IPS DF 4.7 (cell line): Measurements from ENCODE around the gene PROK1.

ENCODE experiments used
- DNase-seq: peaks from one replicate; pipeline ENCODE4 v3.0.0-alpha.2; 2013; ENCODE audit warnings: low spot score; ENCODE audit errors: extremely low read depth

PROK1 gene

DNA sequence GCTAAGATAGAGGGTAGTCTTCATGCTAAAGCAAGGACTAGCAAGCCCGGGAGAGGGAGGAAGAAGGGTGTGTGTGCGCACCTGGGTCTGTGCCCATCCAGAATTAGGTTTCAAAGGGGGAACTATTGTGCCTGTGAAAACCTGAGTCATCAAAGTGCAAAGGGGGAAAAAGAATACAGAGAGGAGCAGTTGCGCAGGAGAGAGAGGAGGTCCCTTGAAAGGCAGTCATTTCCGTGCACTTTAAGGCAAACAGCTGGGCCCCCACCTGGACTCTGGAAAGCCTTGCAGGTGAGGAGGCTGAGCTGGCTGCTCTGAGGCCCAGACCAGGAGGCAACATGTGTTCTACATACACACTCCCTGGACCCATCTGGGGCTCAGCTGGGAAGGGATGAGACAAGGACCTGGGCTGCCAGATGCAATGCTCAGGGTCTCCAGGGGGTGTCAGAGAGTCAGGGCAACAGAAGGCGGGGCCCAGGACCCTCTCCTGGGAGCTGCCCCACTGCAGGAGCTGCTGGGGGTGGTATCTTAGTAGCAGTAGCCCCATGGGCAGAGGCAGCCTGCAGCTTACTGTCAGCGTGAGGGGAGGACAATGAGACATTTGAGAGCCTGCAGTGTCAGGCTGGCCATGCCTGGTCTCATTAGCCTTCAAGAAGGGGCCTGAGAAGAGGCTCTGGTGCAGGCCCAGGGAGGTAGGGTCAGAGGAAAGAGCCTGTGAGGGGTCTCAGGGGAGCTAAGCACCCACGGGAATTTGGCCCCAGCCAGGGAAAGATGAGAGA is 14.3 kb downstream of the PROK1 start:
- no peak for DNase-seq

DNA sequence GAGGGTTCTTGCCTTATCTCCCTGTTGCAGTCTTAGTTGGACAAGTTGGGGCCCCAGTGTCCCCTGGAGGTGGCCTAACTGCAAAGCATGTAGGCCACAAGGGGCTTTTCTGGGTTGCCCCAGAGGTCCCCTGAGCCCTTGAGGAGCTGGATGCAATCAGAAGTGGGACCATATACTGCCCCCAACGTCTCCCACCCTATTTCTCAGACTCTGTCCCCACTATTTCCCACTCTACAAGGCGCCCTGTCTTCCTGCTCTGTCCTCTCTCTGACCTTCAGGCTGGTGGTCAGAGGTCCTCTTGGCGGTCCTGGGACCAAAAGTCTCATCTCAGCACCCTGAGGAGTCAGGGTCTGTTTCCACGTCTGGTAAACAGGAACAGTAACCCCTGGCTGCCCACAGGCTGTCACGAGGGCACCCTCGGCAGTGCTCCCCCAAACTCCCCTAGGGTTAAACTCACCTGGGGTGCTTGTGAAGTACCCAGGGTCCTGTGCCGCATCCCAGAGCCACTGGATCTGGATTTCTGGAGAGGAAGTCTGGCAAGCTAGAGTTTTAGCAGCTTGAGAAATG is 14.9 kb downstream of the PROK1 start:
- DNase-seq: no peak

DNA sequence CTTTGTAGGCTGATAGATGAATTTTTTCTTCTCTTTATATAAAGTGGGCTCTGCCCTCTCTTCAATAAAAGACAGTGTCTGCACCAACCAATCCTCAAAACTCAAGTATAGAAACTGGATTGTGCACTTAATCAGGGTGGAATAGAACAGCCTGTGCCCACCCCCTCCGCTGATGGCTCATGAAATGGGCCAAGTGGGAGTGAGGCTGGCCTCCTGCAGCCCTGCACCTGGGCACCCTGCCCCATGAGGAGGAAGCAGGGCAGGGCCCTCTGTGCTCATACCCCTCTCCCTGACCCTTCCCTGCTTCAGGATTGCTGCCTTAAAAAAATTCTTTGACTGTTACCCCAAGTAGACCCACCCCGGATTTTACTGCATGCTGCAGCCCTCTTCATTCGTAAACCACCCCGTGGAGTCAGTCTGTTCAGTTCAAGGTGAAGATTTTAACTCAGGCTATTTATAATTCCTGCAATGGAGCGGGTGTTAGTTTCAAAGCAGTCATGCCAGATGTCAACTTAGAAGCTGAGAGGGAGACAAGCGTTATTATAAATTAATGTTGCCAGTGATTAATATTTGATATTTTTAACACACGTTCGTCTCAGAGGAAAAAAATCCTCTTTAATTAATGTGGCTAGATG is 15.8 kb downstream of the PROK1 start:
- no peak for DNase-seq

DNA sequence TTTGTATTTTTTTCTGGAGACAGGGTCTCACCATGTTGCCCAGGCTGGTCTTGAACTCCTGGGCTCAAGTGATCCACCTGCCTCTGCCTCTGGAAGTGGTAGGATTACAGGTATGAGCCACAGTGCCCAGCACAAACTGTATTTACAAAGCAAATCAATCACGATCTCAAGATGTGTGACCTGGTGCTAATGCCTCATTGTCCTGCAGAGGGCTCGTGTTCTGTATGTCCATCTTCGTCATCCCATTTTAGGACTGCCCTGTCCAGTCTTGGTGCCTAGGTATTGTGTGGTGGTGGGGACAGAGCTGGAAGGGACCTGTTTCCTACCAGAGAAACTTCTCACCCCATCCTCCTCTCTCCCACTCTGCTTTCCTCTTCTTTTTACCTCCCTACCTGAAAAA is 20.2 kb downstream of the PROK1 start:
- no peak for DNase-seq

DNA sequence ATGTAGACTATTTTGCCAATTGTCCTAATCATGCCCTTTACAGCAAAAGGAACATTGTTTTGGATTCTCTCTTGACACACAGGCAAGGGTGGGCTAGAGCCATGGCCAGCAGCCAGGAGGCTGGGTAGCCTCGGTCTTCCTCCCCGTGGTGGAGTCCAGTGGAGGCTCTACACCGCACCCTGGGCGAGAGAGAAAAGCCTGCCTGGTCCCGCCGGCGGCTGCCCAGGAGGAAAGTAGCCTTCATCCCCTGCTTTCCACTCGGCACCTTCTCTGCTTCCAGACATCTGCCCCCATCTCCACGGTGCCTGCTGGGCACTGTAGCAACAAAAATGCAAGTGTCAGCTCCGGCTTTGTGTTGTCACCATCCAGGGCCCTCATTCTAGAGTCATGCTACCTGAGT is 21.6 kb downstream of the PROK1 start:
- no peak for DNase-seq

DNA sequence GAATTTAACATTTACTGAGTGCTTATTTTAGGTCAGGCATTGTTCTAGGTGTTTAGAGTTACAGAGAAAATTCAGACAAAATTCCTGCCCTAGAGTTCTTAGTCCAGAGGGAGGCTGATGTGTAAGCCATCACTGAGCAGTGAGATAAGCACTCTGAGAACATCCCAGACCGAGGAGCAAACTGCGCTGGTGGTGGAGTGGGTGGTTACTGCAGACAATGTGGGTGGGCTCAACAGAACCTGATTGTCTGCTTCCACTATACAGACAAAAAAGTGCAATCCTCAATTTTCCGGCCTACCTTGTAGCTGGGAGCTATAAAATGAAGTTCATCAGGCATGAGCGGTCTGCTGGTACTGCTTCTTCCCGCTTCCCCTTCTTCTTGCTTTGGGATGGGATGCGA is 23.5 kb downstream of the PROK1 start:
- no peak for DNase-seq

DNA sequence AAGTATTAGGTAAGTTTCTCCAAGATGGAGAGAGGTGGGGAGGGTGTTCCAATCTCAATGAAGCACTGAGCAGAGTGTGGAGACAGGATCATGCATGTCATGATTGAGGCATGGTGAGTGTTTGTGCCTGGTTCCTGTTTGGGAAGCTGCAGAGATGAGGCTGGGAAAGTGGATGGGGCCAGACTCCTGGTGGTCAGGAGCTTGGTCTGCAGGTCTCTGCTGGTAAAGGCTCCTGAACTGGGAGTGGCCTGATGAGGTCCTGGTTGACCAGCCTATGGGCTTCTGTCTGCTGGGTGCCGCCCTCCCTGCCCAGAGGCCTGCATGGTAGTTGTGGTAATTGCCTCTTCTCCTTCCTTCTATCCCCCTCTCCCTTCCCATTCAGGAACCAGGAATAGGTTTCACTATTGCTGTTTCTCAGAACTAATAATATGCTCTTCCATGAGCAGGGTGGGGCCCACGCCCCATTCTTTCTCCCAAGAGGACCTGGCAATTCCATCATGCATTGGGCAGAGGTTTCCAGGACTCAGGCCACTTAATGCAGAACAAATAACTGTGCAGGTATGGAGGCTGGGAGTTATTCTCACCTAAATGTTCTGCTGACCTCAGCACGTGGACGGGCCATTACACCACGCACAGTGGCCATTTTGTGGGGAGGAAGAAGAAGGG is 24.5 kb downstream of the PROK1 start:
- no peak for DNase-seq

DNA sequence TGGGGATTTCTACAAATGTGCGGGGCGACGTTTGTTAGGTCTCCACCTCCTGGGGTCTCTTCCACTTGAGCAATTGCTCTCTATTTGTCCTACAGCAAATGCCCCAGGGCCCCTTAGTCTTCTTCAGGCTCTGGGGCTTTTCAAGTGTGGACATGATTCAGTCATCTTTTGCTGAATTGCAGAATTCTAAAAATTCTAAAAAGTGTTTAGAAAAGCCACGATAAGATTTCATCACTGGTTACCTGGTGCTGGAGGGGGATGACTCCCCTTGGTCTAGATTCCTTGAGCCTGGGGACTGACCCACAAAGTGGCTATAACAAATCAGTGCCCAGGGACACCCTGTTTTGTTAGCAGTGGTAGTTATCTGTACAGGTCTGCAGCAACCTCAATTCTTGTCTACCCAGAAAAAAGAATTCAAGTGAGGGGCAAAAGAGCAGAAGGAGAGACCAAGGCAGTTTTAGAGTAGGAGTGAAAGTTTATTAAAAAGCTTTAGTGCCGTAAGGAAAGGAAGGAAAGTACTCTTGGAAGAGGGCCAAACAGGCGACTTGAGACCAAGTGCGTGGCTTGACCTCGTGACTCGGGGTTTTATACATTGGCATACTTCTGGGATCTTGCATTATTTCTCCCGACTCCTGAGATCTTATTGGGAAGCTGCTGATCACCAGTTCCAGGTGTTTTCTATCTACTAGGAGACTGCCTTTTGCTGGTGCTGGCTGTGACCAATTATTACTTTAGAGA is 25.2 kb downstream of the PROK1 start:
- DNase-seq: no peak

DNA sequence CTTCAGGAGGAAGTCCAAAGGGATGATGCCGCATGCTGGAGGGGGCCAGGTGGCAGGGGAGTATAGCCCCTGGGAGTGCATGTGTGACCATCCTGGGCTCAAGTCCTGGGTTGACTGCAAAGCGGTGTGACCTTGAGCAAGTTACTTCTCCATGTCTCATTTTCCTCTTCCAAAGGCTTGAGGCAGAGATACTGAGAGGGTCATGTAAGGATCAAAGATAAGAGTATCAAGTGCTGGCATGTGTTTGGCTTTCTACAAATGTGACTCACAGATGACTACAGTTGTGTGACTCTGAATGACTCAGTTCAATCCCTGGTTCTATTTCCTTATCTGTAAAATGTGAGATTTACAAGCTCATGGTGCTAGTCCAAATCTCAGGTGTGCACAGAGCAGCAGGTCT is 26.1 kb downstream of the PROK1 start:
- no peak for DNase-seq

DNA sequence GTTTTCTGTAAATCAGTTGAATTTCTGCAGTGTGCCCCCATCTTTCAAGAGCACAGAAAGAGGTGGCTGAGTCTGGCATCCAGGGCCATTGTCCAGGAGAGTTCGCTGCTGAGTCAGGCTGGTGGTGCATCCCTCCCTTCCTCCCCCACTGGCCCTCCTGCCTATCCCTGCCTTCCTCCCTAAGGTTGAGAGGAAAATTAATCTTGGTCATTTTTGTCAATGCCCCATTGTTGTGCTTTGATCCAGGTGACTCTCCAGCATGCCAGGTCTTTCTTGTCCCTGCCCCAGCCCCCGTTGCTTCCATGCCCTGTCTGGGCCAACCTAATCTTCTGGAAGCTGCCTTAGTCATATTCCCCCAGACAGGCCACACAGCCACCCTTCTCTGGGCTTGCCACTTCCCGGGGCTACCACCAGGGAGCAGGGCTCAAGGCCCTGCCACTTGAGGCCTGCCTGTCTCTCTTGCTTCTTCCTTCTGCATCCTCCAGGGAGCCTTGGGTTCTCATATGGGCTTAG is 26.6 kb downstream of the PROK1 start:
- no peak for DNase-seq

DNA sequence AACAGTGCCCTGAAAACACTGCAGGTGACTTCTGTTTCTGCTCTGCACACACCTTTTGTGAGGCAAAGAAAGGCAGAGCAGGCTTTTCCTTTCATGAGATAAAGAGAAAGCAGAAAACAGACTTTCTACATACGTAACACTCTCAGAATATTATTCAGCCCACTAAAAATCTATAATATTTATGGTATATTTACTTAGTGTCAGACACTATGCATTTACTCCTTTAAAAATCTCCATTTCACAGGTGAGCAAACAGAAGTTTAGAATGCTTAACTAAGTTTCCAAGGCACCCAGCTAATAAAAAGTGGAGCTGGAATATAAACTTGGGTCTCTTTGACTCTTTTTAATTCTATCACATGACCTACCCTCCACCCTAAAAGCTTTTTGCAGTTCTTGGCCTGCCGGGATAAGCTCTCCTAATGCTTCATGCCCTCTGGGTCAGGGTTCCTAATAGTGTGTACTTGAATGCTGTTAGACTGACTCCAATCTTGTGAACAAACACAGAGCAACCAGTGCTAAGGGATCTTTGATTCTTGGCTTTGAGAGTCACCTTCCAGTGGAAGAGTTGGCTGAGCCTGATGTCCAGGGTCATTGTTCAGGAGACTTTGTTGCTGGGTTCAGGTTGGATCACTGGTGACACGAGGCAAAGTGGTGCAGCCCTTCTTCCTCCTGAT is 27.2 kb downstream of the PROK1 start:
- no peak for DNase-seq

DNA sequence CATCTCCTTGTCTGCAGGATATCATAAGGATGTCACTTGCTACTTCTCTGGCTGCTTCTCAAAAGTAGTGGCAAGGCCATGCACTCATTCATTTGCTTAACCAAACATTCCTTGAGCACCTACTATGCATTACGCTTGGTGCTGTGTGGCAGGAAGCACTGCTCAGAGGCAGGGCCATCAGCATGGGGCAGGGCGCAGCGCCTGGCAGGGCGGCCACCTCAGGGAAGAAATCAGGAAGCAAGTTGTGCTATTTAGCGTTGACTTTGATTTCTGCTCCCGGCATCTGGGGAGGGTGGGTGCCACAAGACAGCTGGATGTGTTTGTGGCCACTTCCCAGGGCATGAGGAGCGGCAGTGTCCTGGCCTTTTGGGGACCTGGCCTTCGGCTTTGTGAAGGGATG is 27.9 kb downstream of the PROK1 start:
- DNase-seq: no peak

DNA sequence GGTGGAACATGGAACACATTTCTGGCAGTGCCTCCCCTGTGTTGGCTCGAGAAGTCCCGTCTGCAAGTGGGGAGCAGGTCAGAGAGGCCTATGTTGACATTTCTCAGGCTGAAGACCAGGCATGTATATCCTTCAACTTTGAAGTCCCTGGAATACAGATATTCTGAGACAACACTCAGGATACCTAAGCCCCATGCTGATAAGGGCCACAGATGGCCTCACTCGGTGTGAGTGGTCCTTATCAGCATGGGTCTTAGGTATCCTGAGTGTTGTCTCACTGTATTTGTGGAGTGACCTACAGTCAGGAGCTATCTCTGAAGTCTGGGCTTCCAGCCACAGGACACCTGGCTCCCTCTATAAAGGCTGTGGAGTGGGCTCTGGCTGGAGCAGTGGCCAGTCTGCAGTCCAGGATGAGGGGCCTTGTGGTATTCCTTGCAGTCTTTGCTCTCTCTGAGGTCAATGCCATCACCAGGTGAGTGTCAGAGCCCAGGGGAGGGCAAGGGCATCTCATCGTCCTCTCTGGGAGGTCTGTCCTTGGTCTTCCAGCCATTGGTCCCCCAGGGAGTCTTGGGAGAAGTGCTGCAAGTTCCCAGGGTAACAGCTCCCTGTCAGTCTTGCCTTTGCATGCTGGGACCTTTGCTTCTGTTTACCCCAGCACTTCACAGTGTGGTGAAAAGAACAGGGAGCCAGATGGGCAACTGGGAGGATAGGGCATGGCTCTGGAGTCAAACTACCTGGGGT is 29.6 kb downstream of the PROK1 start:
- DNase-seq: no peak

DNA sequence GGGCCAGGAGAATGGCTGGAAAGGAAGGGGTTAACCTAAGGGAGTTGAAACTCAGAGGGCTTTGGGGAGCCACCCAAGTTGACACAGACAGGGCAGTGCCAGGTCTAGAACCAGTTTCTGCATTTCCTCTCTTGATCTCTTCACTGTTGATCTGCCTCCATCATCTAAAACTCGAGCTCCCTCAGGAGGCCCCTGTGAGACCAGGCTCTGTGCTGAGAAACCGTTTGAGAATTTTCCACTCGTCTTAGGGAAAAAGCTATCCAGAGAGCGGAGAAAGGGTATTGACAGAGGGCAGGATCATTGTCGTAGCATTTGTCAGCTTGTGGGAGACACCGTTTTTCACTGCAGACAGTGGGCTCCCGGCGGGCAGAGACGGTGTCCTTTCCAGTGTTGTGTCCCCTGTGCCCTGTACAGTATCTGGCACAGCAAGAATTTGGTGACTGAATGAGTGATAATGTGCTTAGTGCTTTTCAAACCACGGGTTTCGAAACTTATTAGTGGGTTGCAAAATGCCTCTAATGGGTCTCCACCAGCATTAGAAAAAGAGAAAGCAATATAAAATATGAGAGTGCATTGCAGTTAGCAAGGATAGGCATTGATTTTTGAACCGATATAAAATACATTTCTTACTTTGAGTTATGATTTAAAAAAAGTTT is 31.1 kb downstream of the PROK1 start:
- no peak for DNase-seq

DNA sequence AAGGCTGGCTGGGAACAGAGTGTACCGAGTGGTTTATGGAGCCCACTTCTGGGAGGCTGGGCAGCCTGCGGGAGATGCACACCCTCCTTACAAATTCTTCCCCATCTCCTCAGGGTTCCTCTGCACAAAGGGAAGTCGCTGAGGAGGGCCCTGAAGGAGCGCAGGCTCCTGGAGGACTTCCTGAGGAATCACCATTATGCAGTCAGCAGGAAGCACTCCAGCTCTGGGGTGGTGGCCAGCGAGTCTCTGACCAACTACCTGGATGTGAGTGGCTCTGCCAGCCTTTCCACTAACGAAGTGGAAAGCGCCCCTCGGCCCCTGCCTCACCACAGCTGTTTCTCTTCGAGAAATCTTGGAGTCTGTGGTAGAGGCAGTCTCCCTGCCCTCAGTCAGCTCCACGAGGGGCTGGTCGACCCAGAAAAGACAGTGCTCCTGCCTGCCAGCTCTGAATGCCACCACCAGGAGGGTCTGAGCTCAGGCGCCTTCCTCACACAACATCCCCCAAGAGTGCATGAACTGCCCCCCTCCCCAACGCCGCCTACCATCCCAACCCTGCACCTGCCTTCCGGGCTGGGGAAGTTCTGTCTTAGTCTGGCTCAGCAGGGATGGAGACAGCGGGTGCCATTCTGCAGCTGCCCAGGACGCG is 31.8 kb downstream of the PROK1 start:
- no peak for DNase-seq

DNA sequence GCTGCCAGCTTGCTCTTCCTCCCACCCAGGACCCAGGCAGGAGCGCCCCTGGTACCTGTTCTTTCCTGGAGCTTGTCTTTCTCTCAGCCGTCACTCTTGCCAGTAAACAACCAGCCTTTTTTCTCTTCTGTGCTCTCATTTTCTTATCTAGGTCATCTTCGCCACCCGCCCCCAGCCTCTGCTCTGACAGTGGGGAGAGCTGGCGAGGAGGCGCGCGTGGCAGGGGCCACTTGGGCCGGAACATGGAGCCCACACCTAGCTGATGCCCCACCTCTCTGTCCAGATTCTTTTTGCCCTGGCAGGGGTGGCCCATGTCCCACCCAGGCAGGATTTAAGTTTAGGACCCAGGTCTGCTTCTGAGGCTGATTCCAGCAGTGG is 32.3 kb downstream of the PROK1 start:
- no peak for DNase-seq

DNA sequence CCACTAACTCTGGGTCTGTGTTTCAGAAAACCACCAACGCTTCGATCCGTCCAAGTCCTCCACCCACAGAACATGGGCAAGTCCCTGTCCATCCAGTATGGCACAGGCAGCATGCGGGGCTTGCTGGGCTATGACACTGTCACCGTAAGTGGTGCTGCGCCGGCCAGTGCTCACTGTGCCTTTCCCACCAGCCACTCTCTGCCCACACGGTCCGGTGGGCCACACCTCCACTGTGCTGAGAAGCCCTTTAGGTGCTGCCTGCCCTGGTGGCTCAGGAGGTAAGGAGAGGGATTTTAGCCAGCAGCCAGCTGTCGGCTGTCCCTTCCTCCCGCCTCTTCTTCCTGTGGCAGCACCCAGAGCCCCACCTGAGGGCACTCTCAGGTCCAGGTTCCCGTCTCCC is 33.9 kb downstream of the PROK1 start:
- DNase-seq: no peak

DNA sequence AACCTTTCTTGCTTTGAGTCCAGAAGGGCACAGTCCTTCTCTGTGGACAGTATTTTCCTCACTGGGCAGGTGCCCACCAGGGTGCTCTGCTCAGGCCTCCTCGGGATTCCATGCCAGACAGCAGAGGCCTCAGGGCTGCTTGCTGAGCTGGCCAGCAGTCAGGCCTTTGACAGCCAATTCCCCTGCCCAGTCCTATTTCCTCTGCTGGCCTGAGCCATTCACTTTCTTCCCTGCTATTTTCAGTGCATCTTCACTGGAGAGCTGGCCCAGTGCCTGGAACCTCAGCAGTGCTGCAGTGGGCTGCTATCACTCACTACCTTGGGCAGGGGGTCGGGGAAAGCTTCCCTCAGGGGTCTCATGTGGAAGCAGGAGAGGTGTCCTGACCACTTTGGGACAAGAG is 34.8 kb downstream of the PROK1 start:
- DNase-seq: no peak

DNA sequence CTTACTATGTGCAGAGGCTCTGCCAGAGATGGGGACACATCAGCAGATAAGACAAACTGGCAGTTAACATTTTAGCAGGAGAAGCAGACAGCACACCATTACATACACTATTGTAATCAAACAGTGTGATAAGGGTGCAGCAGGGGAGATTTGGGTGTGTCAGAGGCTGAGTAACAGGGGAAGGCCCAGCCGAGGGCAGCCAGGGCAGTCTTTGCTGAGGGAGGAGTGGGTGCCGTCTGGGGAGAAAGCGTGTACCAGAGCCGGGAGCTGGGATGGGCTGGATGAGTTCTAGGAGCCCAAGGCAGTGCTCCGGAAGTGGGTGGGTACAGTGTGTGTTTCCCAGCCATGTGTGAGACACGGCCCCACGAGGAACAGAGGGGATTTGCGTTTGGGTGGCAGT is 36.8 kb downstream of the PROK1 start:
- DNase-seq: no peak
